Left ventricle myocardium inferior (tissue), 1 donor: ENCODE measurements around the gene GJD3. TPM values are rescaled to one million over a fixed set of nuclear protein-coding genes. Genes with fewer than 3 reads are reported as not detected.
"Not testable (repeated sequence)": the region's sequence is repeated elsewhere in the genome, so short reads cannot be mapped to it uniquely, and the experiment has no call there.

ENCODE experiments used
- DNase-seq: peaks from one replicate; pipeline ENCODE4 v3.0.0-alpha.2; 2020
- H3K27ac ChIP-seq: fragments of 200-600 bp; replicated peaks from 2 replicates; pipeline ENCODE4 v1.8.0; 2021
- H3K27me3 ChIP-seq: fragments of 200-600 bp; 2 replicates; pipeline ENCODE4 v1.8.0; 2021; ENCODE audit warnings: low read depth
- H3K36me3 ChIP-seq: fragments of 200-600 bp; 2 replicates; pipeline ENCODE4 v1.8.0; 2021
- H3K4me1 ChIP-seq: fragments of 200-600 bp; 2 replicates; pipeline ENCODE4 v1.8.0; 2021
- H3K4me3 ChIP-seq: fragments of 200-600 bp; 2 replicates; pipeline ENCODE4 v1.8.0; 2021; ENCODE audit warnings: mild to moderate bottlenecking, moderate library complexity
- H3K9me3 ChIP-seq: fragments of 200-600 bp; replicated peaks from 2 replicates; pipeline ENCODE4 v1.8.0; 2021
- CTCF ChIP-seq: fragments of 200-600 bp; IDR thresholded peaks from 2 replicates; pipeline ENCODE4 v1.8.0; 2021; ENCODE audit warnings: antibody characterized with exemption, mild to moderate bottlenecking, borderline replicate concordance
- intact Hi-C: fragments of 100-400 bp; cut with micrococcal nuclease; formaldehyde crosslinking; loops from one replicate; pipeline ENCODE4 v1.11.0; 2022
- total RNA-seq: library from RNA; stranded (reverse); fragmentation: NEBNext Ultra II Directional; extraction: Animal tissue kit (Norgen Biotek cat#: 25700); gene quantifications from one replicate; pipeline ENCODE4 v1.2.1, GENCODE V29; 2021
- donor health status: DM: no; HTN: yes; CAD: no; lungs with severe emphysema.

The GJD3 gene
- total RNA-seq, 1 donor from 2014 or later = 0.88 TPM

GRCh38 chr17:40378966-40379365 lies 14.4 kb upstream of the GJD3 start:
- Histone ChIP-seq H3K36me3 (no peaks in the 10 kb centered on the region), H3K4me1 (no peaks in the 10 kb centered on the region), H3K27ac (no peak overlapping the region), H3K4me3 (no peak overlapping the region), H3K27me3 (peaks cover 29% of the 10 kb centered on the region), H3K9me3 (no peaks in the 10 kb centered on the region)
- no peak for DNase-seq
- no peak for TF ChIP-seq CTCF
- intact Hi-C loops = no loop called here

DNA sequence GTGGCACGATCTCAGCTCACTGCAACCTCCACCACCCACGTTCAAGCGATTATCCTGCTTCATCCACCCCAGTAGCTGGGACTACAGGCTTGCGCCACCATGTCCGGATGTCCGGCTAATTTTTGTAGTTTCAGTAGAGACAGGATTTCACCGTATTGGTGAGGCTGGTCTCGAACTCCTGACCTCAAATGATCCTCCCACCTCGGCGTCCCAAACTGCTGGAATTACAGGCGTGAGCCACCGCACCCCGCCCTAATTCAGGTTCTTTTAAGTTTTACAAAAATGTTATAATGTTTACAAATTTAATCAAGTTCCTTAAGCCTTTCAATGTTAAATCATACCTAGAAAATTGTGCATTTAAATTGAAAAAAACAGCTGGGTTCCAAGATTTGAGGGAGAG lies 13.3 kb upstream of the GJD3 start:
- no peaks in the 10 kb centered on the region for H3K4me1 ChIP-seq
- no peak for TF ChIP-seq CTCF
- no peak overlapping the region for H3K27ac ChIP-seq
- intact Hi-C loops = no loop called here
- no peaks in the 10 kb centered on the region for H3K36me3 ChIP-seq
- H3K9me3 ChIP-seq = no peaks in the 10 kb centered on the region
- peaks cover 29% of the 10 kb centered on the region for H3K27me3 ChIP-seq
- no peak for DNase-seq
- no peak overlapping the region for H3K4me3 ChIP-seq

- H3K36me3 ChIP-seq, intact Hi-C loops, H3K4me1 ChIP-seq, H3K9me3 ChIP-seq, H3K27ac ChIP-seq, DNase-seq, H3K4me3 ChIP-seq: not testable (repeated sequence)
- peaks cover 26% of the 10 kb centered on the region for H3K27me3 ChIP-seq
Observed at GRCh38 chr17:40376541-40376940, 12.0 kb upstream of the GJD3 start.

- DNase-seq, H3K4me3 ChIP-seq, H3K9me3 ChIP-seq, H3K36me3 ChIP-seq, H3K4me1 ChIP-seq, intact Hi-C loops, H3K27ac ChIP-seq: not testable (repeated sequence)
- H3K27me3 ChIP-seq = peaks cover 20% of the 10 kb centered on the region
Observed at GRCh38 chr17:40375786-40376185, 11.2 kb upstream of the GJD3 start.

DNA sequence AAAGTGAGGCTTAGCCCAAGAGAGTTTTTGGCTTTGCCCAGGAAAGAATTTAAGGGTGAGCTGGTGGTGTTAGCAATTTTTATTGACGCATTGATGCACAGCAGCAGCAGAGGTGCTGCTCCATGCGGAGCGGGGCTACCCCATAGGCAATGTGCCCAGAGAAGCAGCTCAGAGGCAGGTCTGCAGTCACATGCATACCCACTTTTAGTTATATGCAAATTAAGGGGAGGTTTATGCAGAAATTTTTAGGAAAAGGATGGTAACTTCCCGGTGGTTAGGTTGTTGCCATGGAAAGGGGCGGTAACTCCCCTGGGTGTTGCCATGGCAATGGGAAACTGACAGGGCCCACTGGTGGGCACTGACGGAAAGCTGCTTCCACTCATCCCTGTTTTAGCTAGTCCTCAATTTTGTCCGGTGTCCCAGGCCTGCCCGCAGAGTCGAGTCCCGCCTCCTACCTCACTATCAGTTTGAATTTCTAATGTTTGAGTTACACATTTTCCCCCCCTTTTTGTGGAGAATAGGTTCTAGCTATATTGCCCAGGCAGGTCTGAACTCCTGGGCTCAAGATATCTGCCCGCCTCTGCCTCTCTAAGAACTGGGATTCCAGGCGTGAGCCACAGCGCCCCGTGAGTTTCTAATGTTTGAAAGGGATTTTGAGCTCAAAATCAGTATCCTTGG lies 10.4 kb upstream of the GJD3 start:
- peaks cover 13% of the 10 kb centered on the region for H3K27me3 ChIP-seq
- H3K9me3 ChIP-seq = no peaks in the 10 kb centered on the region
- no peaks in the 10 kb centered on the region for H3K4me1 ChIP-seq
- H3K27ac ChIP-seq = no peak overlapping the region
- TF ChIP-seq CTCF = no peak
- no peak overlapping the region for H3K4me3 ChIP-seq
- intact Hi-C loops = no loop called here
- H3K36me3 ChIP-seq = no peaks in the 10 kb centered on the region
- no peak for DNase-seq

DNA sequence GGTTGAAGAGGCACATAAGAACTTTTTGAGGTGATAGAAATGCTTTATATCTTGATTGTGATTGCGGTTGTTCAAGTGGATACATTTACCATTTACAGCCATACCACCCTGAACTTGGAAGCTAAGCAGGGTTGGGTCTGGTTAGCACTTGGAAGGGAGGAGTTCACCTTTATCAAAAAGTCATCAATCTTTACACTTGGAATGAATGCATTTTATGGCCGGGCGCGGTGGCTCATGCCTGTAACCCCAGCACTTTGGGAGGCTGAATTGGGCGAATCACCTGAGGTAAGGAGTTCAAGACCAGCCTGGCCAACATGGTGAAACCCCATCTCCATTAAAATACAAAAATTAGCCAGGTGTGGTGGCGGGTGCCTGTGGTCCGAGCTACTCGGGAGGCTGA lies 9.5 kb upstream of the GJD3 start:
- DNase-seq = no peak
- intact Hi-C loops = no loop called here
- Histone ChIP-seq H3K27me3 (peaks cover 11% of the 10 kb centered on the region), H3K27ac (no peak overlapping the region), H3K4me1 (no peaks in the 10 kb centered on the region), H3K9me3 (no peaks in the 10 kb centered on the region), H3K36me3 (no peaks in the 10 kb centered on the region), H3K4me3 (no peak overlapping the region)
- TF ChIP-seq CTCF = no peak
